Stimulated activated CD4-positive, alpha-beta T cell treated with anti-CD3 and anti-CD28 coated beads, Interleukin-12 subunit alpha, Interleukin-12 subunit beta, amount 100 ng/mL, for 48 hours (primary cell): ENCODE measurements around the gene CCDC85B.
"Not testable (repeated sequence)": the region's sequence is repeated elsewhere in the genome, so short reads cannot be mapped to it uniquely, and the experiment has no call there.

ENCODE experiments used
- DNase-seq, 3 donors: peaks; one replicate each; pipeline ENCODE4 v3.0.0-alpha.2; 2020; ENCODE audit warnings: low read depth in 2 of 3, low spot score in 1 of 3

The CCDC85B gene

GRCh38 chr11:65890324-65891218, at the start of gene CCDC85B:
CCDC85B (plus strand) TSS chr11:65890673; CDS start chr11:65890784, 111 bp downstream.
- peak; percentile 96 to 98 (median 97) for DNase-seq

- DNase-seq = no peak
These were observed 48.3 kb upstream of the CCDC85B start for GRCh38 chr11:65842144-65842543.

- no peak for DNase-seq
These were observed 46.7 kb upstream of the CCDC85B start for GRCh38 chr11:65843811-65844210.

GRCh38 chr11:65844231-65844872, 46.1 kb upstream of the CCDC85B start:
- no peak for DNase-seq

- no peak for DNase-seq
These were observed 42.7 kb upstream of the CCDC85B start for GRCh38 chr11:65847746-65848145.

- not testable (repeated sequence) for DNase-seq
These were observed 41.8 kb upstream of the CCDC85B start for GRCh38 chr11:65848693-65849092.

GRCh38 chr11:65849366-65849765, 41.1 kb upstream of the CCDC85B start:
- no peak for DNase-seq

- no peak for DNase-seq
These were observed 40.7 kb upstream of the CCDC85B start for GRCh38 chr11:65849771-65850216.

GRCh38 chr11:65850217-65851082, 40.0 kb upstream of the CCDC85B start:
- DNase-seq = no peak

- DNase-seq = no peak
These were observed 39.3 kb upstream of the CCDC85B start for GRCh38 chr11:65851083-65851579.

GRCh38 chr11:65851811-65852507, 38.5 kb upstream of the CCDC85B start:
- DNase-seq = no peak

GRCh38 chr11:65852508-65853245, 37.8 kb upstream of the CCDC85B start:
- DNase-seq = no peak

GRCh38 chr11:65853246-65853979, 37.1 kb upstream of the CCDC85B start:
- no peak for DNase-seq

GRCh38 chr11:65854161-65854592, 36.3 kb upstream of the CCDC85B start:
- no peak for DNase-seq

GRCh38 chr11:65854852-65855837, 35.3 kb upstream of the CCDC85B start:
- no peak for DNase-seq

- no peak for DNase-seq
These were observed 34.5 kb upstream of the CCDC85B start for GRCh38 chr11:65855927-65856363.

- DNase-seq = peak; percentile 65 to 77 (median 75)
These were observed 33.6 kb upstream of the CCDC85B start for GRCh38 chr11:65856689-65857499.
